SIG-M5 (cell line): Measurements from ENCODE around the gene NUP54.
A peak's percentile ranks its signal among the peaks of the same experiment; 100 is the strongest.

Source experiments
- DNase-seq: peaks from one replicate; lab custom pipeline; 2025; lab: John Stamatoyannopoulos, UW

Gene NUP54, protein sequence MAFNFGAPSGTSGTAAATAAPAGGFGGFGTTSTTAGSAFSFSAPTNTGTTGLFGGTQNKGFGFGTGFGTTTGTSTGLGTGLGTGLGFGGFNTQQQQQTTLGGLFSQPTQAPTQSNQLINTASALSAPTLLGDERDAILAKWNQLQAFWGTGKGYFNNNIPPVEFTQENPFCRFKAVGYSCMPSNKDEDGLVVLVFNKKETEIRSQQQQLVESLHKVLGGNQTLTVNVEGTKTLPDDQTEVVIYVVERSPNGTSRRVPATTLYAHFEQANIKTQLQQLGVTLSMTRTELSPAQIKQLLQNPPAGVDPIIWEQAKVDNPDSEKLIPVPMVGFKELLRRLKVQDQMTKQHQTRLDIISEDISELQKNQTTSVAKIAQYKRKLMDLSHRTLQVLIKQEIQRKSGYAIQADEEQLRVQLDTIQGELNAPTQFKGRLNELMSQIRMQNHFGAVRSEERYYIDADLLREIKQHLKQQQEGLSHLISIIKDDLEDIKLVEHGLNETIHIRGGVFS

GRCh38 chr4:76148142-76148865 is at the start of gene NUP54:
NUP54 (minus strand) TSS chr4:76148397; CDS start chr4:76148374, 23 bp downstream.
- DNase-seq: peak; percentile 52

GRCh38 chr4:76197031-76197743 is 49.0 kb upstream of the NUP54 start:
- no peak for DNase-seq

- no peak for DNase-seq
These were observed 48.2 kb upstream of the NUP54 start for GRCh38 chr4:76196376-76196775.

DNA sequence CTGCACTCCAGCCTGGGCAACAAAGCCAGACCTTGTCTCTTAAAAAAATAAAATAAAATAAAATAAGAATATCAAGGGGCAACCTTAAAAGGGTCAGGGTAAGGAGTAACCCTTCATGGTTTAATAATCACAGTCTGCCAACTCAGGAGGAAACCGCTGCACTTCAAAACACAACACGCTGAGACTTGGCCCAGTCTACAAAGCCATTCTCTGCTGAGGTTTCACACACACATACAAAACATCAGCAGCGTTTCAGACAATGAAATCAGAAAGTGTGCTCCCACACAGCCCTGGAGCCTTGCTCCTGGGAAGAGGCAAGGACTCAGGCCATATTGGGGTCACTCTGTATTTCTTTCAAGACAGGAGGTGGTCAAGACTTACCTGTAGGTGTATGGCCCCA is 47.1 kb upstream of the NUP54 start:
- no peak for DNase-seq

DNA sequence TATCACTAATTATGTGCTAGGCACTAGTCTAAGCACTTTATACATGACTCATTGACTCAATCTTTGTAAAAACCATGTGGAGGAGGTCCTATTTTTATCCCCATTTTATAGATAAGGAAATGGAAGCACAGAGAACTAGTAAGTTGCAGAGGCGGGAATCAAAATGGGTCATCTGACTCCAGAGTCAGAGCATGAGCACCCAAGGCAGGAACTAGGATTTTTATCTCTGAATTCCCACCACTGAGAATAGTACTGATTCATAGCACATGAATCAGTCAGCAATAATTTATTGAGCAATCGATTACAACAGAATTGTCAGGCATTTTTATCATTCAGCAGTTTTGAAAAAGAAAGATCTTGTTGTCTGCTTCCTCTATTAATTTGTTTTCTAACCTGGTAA is 46.1 kb upstream of the NUP54 start:
- peak; percentile 18 for DNase-seq

DNA sequence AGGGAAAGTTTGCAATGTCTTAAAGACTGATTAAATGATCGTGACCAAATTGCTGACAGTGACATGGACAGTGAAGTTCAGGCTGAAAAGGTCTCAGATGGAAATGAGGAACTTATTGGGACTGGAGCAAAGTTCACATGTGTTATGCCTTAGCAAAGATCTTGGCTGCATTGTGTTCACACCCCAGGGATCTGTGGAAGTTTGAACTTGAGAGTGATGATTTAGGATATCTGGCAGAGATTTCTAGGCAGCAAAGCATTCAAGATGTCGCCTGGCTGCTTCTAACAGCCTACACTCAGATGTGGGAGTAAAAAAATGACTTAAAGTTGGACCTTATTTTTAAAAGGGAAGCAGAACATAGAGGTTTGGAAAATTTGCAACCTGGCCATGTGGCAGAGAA is 44.0 kb upstream of the NUP54 start:
- DNase-seq: no peak

DNA sequence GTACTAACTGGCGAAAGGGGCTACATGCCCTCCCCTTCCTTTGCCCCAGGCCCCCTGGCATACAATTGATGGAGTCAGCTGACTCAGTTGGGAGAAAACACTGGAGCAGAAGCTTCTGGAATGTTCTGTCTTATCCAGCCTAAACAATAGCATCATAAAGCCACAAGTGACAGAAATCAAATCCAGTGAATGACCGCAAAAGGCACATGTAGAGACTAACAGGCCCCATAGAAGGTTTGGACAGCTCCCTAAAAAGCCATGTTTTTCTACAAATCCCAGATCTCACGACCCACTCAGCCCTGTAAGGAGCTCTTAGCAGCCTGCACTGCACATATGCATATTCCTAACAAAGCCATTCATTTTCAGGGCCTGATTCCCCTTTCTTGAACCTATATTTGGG is 40.4 kb upstream of the NUP54 start:
- DNase-seq: no peak

DNA sequence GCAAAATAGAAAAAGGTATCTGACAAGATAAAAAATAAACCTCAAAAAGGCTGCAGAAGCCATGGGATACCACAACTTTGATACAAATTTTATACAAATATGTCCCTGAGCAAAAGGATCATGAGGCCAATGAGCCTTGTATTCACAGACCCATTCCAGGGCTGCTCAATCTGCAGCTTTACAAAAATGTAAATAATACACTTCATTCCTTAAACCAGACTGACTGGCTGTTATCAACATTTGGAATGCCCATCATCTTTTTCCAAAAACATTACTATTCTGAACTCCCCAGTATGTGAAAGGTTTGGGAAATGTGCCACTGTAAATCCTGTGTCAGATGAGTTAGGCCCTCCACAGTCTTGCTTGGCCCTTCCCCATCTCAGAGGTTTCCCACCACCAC is 40.0 kb upstream of the NUP54 start:
- DNase-seq: no peak

- DNase-seq: no peak
These were observed 39.0 kb upstream of the NUP54 start for GRCh38 chr4:76187152-76187551.

- no peak for DNase-seq
These were observed 34.3 kb upstream of the NUP54 start for GRCh38 chr4:76182463-76182862.

DNA sequence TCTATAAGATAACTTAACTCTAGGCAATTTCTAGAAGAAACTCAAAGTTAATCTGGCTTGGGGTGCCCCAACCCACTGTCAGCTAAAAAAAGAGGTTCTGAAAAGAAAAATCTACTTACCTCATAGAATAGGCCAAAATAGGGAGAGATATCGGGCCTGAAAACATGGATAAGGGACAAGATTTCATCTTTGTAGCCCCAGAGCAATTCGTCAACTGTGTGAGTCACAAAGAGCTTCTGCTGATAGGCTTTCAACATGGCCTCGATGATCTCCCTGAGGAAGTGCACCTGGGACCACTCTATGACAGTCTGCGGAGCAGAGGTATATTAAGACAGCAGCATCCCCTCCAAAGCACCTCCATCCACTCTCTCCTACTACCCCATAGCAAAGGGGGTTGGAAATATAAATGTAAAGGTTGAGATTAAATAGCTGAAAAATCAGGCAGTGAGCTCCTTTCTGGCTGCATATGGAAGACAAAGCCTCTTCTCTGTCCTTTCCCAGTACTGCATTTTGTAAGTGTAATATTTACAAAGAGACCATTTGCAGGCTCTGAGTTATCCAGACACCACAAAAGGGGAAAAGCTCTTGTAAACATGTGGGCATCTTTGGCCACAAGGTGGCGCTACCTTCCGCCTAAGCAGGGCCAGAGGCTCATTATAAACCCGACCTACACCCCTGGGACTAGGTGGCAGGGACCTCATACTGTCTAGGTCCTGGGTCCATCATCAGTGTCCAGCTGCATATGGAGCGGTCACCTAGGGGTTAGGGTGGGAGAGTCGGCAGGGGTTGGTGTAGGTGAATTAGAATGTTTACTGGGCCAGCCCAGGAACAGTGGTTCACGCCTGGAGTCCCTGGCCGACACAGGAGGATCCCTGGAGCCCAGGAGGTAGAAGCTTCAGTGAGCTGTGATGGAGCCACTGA is 31.5 kb upstream of the NUP54 start:
- DNase-seq: peak; percentile 1

- DNase-seq: no peak
These were observed 30.1 kb upstream of the NUP54 start for GRCh38 chr4:76178296-76178695.

- no peak for DNase-seq
These were observed 29.5 kb upstream of the NUP54 start for GRCh38 chr4:76177709-76178108.

- DNase-seq: no peak
These were observed 27.1 kb upstream of the NUP54 start for GRCh38 chr4:76175336-76175735.

GRCh38 chr4:76174216-76174615 is 26.0 kb upstream of the NUP54 start:
- DNase-seq: no peak

GRCh38 chr4:76168688-76169087 is 20.5 kb upstream of the NUP54 start:
- no peak for DNase-seq

DNA sequence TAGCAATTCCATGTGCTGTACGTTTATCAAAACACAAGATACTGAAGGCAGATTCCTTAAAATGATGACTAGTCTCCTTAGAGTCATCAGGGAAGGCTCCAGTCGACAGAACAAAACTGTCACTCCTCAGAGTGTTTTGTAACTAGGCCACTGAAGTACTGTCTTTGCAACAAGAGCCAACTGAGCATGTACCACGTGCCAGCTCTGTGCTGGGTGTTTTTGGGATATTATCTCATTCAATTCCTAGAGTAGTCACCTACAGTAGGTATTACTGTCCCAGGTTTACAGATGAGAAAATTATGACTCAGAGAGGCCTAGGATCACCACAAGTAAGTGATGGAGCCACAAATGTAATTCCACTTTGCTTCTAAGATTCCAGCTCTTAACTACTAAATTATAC is 18.3 kb upstream of the NUP54 start:
- no peak for DNase-seq

- no peak for DNase-seq
These were observed 12.2 kb upstream of the NUP54 start for GRCh38 chr4:76160355-76160754.

DNA sequence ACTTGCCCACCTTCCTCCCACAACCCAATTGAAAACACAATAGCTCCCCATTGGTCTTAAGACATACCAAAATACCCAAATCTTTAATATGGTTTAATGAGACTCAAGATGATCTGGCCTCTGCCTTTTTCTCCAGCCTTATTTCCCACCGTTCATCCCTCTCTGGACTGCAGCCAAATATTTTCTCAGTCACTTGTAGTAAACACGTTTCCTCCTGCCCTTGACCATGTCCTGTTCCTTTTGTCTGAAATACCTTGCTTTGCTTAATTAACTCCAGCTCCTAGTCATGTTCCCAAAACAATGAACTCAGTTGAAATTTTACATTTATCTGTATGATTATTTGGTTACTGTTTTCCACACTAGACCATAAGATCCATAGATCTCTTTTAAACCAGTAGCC is 8.4 kb upstream of the NUP54 start:
- no peak for DNase-seq

DNA sequence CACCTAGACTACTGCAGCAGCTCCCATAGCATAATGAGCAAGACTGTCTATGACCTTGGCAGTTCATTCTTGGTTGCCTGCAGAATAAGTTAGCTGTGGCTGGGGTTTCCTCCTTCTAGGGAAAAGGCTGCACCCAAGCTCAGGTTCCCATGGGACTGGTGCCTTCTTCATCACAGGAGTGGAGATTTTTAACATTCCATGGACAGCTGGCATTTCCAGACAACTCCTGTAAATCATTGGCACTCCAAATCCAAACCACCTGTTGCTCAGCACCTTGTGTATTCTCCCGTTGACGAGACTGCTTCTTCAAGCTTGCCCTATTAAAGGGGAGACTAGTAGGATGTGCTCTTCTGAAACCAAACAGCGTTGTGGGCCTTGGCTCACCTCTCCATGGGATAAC is 7.8 kb upstream of the NUP54 start:
- no peak for DNase-seq

DNA sequence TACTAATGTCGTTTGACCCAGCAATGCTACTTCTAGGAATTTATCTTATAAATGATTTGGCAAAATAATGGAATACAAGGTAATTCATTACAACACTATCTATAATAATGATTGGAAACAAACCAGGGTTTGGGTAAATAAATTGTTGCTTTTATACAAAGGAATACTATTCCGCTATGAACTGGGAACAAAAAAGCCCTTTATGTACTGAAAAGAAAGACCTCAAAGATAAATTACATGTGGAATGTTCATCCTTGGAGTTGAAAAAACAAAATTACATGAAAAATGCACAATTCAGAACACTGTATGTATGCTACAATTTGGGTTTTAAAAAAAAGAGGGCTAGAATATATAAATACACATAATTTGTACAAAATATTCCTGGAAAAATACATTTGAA is 5.2 kb upstream of the NUP54 start:
- DNase-seq: no peak
